HFFc6 (cell line): ENCODE results near the gene CDR2. TPM values are rescaled to one million over a fixed set of nuclear protein-coding genes. Genes with fewer than 3 reads are reported as not detected.

ENCODE experiments used
- DNase-seq: peaks from one replicate; pipeline ENCODE4 v3.0.0-alpha.2; 2018
- H3K27ac Mint-ChIP-seq: 2 replicates; pipeline ENCODE4 v1.8.0; 2020; ENCODE audit warnings: mild to moderate bottlenecking, mixed read lengths
- H3K27me3 Mint-ChIP-seq: 2 replicates; pipeline ENCODE4 v1.8.0; 2021; ENCODE audit warnings: mild to moderate bottlenecking, moderate library complexity, mixed read lengths; ENCODE audit not compliant: insufficient read depth
- H3K36me3 Mint-ChIP-seq: 2 replicates; pipeline ENCODE4 v1.8.0; 2021; ENCODE audit warnings: low read depth, mixed read lengths
- H3K4me1 Mint-ChIP-seq: 2 replicates; pipeline ENCODE4 v1.8.0; 2020; ENCODE audit warnings: low read depth, mixed read lengths
- H3K4me3 Mint-ChIP-seq: 2 replicates; pipeline ENCODE4 v1.8.0; 2020; ENCODE audit warnings: mild to moderate bottlenecking, moderate library complexity, mixed read lengths
- H3K9me3 Mint-ChIP-seq: 2 replicates; pipeline ENCODE4 v1.8.0; 2020; ENCODE audit warnings: mild to moderate bottlenecking, mixed read lengths
- CTCF ChIP-seq: fragments of 200-600 bp; sonication (generic); IDR thresholded peaks from 2 replicates; pipeline ENCODE4 v1.5.0; 2021; ENCODE audit warnings: antibody characterized with exemption, mild to moderate bottlenecking
- total RNA-seq, 6 experiments: library from RNA; stranded (reverse); fragmentation: NEBNext Ultra II Directional; extraction: Animal tissue kit (Norgen Biotek cat#: 25700); gene quantifications; 2 replicates in 1 of 6; 3 replicates in 5 of 6; pipeline ENCODE4 v1.2.3, GENCODE V29; 2021

Gene CDR2
- total RNA-seq, 6 experiments from 2014 or later: 35.9 to 43.4 (median 39.1) TPM

- Mint-ChIP-seq H3K27me3 (no peaks in the 10 kb centered on the region; the same call in none of the 2 replicates), H3K36me3 (no peaks in the 10 kb centered on the region; the same call in 1 of the 2 replicates), H3K4me1 (no peaks in the 10 kb centered on the region), H3K9me3 (no peaks in the 10 kb centered on the region), H3K4me3 (no peak overlapping the region), H3K27ac (no peak overlapping the region)
- no peak for TF ChIP-seq CTCF
- no peak for DNase-seq
Observed at GRCh38 chr16:22314661-22315626, 59.5 kb downstream of the CDR2 start.

- no peak for DNase-seq
- Mint-ChIP-seq H3K4me1 (no peaks in the 10 kb centered on the region), H3K27me3 (no peaks in the 10 kb centered on the region; the same call in none of the 2 replicates), H3K36me3 (no peaks in the 10 kb centered on the region; the same call in 1 of the 2 replicates), H3K27ac (no peak overlapping the region), H3K4me3 (no peak overlapping the region), H3K9me3 (no peaks in the 10 kb centered on the region)
- TF ChIP-seq CTCF: no peak
Observed at GRCh38 chr16:22313876-22314470, 60.4 kb downstream of the CDR2 start.

GRCh38 chr16:22312897-22313781 is 61.3 kb downstream of the CDR2 start:
- TF ChIP-seq CTCF: no peak
- DNase-seq: no peak
- peaks cover 3% of the 10 kb centered on the region; the same call in 1 of the 2 replicates for H3K36me3 Mint-ChIP-seq
- H3K27me3 Mint-ChIP-seq: no peaks in the 10 kb centered on the region; the same call in none of the 2 replicates
- H3K27ac Mint-ChIP-seq: no peak overlapping the region; the same call in 1 of the 2 replicates
- no peak overlapping the region for H3K4me3 Mint-ChIP-seq
- H3K9me3 Mint-ChIP-seq: no peaks in the 10 kb centered on the region
- no peaks in the 10 kb centered on the region for H3K4me1 Mint-ChIP-seq

- no peak for TF ChIP-seq CTCF
- H3K4me3 Mint-ChIP-seq: no peak overlapping the region
- H3K27me3 Mint-ChIP-seq: no peaks in the 10 kb centered on the region; the same call in 1 of the 2 replicates
- H3K36me3 Mint-ChIP-seq: peaks cover 9% of the 10 kb centered on the region; the same call in 1 of the 2 replicates
- no peak for DNase-seq
- H3K27ac Mint-ChIP-seq: no peak overlapping the region
- no peaks in the 10 kb centered on the region for H3K9me3 Mint-ChIP-seq
- no peaks in the 10 kb centered on the region for H3K4me1 Mint-ChIP-seq
Observed at GRCh38 chr16:22311520-22311919, 62.9 kb downstream of the CDR2 start.

GRCh38 chr16:22308824-22309520 is 65.4 kb downstream of the CDR2 start:
- H3K27me3 Mint-ChIP-seq: no peaks in the 10 kb centered on the region
- TF ChIP-seq CTCF: no peak
- no peak for DNase-seq
- H3K4me1 Mint-ChIP-seq: no peaks in the 10 kb centered on the region
- H3K9me3 Mint-ChIP-seq: no peaks in the 10 kb centered on the region
- peaks cover 12% of the 10 kb centered on the region; the same call in 1 of the 2 replicates for H3K36me3 Mint-ChIP-seq
- H3K27ac Mint-ChIP-seq: no peak overlapping the region
- H3K4me3 Mint-ChIP-seq: no peak overlapping the region
